Lower lobe of right lung (tissue), 2 donors: ENCODE measurements around the gene ZNF24. TPM values are rescaled to one million over a fixed set of nuclear protein-coding genes. Genes with fewer than 3 reads are reported as not detected.

Experiments
- ATAC-seq, 2 donors: fragments of 200-7000 bp; cut with Tn5 transposase; one replicate each; pipeline ENCODE4 v1.9.1; 2020 to 2022; ENCODE audit warnings: mild to moderate bottlenecking in 2 of 2, moderate library complexity in 2 of 2
- DNase-seq: peaks from one replicate; pipeline ENCODE4 v3.0.0-alpha.2; 2020
- H3K27ac ChIP-seq: fragments of 200-600 bp; one replicate; pipeline ENCODE4 v1.8.0; 2022
- H3K27me3 ChIP-seq: fragments of 200-600 bp; one replicate; pipeline ENCODE4 v1.8.0; 2022; ENCODE audit warnings: low read depth
- H3K36me3 ChIP-seq: fragments of 200-600 bp; one replicate; pipeline ENCODE4 v1.8.0; 2022; ENCODE audit warnings: mild to moderate bottlenecking
- H3K4me1 ChIP-seq: fragments of 200-600 bp; one replicate; pipeline ENCODE4 v1.8.0; 2022
- H3K4me3 ChIP-seq: fragments of 200-600 bp; one replicate; pipeline ENCODE4 v1.8.0; 2022; ENCODE audit warnings: mild to moderate bottlenecking
- H3K9me3 ChIP-seq: fragments of 200-600 bp; one replicate; pipeline ENCODE4 v1.8.0; 2022
- intact Hi-C: fragments of 100-400 bp; cut with DNase I; formaldehyde crosslinking; loops from one replicate; pipeline ENCODE4 v1.11.0; 2022
- total RNA-seq: library from RNA; stranded (reverse); fragmentation: NEBNext Ultra II Directional; extraction: Animal tissue kit (Norgen Biotek cat#: 25700); gene quantifications from one replicate; pipeline ENCODE4 v1.2.1, GENCODE V29; 2021
- TF ChIP-seq, protein P1 (sequence below): fragments of 200-600 bp; IDR thresholded peaks from one replicate; pipeline ENCODE4 v1.8.0; 2022; ENCODE audit warnings: antibody characterized with exemption, mild to moderate bottlenecking
- donor health status: DM: no; HTN: yes; CAD: no; lungs with severe emphysema.

The ZNF24 gene
- total RNA-seq, 1 donor from 2014 or later, result 51.8 TPM

DNA sequence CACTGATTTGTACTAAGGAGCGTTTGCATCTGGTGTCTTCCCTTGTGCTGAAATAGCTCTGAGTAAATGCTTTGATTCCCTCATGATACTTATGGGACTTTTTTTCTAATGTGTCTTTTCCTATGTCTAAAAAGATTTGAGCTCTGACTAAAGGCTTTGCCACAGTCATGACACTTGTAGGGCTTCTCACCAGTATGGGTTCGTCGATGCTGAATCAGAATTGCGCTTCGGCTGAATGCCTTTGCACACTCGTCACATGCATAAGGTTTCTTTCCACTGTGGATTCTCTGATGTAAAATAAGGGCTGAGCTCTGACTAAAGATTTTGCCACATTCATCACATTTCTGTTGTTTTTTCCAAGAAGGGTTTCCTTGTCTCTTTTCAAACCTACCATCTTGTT is 24.9 kb upstream of the ZNF24 start:
- H3K27ac ChIP-seq, result no peak overlapping the region
- ATAC-seq (no peak), DNase-seq (no peak)
- H3K4me3 ChIP-seq, result no peak overlapping the region
- H3K36me3 ChIP-seq, result peaks cover 8% of the 10 kb centered on the region
- TF ChIP-seq, protein P1, sequence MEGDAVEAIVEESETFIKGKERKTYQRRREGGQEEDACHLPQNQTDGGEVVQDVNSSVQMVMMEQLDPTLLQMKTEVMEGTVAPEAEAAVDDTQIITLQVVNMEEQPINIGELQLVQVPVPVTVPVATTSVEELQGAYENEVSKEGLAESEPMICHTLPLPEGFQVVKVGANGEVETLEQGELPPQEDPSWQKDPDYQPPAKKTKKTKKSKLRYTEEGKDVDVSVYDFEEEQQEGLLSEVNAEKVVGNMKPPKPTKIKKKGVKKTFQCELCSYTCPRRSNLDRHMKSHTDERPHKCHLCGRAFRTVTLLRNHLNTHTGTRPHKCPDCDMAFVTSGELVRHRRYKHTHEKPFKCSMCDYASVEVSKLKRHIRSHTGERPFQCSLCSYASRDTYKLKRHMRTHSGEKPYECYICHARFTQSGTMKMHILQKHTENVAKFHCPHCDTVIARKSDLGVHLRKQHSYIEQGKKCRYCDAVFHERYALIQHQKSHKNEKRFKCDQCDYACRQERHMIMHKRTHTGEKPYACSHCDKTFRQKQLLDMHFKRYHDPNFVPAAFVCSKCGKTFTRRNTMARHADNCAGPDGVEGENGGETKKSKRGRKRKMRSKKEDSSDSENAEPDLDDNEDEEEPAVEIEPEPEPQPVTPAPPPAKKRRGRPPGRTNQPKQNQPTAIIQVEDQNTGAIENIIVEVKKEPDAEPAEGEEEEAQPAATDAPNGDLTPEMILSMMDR, result no peak
- no peaks in the 10 kb centered on the region for H3K27me3 ChIP-seq
- H3K9me3 ChIP-seq, result no peaks in the 10 kb centered on the region
- H3K4me1 ChIP-seq, result no peaks in the 10 kb centered on the region
- intact Hi-C loops, result no loop called here

DNA sequence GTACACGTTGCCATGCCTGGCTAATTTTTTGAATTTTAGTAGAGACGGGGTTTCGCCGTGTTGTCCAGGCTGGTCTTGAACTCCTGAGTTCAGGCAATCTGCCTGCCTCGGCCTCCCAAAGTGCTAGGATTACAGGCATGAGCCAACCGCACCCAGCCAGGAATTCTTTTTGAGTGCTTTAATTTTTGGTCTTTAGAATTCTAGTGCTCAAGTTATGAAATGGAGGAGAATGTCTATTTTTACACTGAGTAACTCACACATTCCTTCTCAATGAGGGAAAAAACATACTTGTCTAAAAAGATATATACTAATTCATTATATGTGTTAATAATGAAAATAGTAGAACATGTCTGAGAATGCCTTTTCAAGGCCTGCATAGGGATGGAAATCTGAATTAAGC is 24.4 kb upstream of the ZNF24 start:
- H3K27ac ChIP-seq, result no peak overlapping the region
- intact Hi-C loops, result no loop called here

DNA sequence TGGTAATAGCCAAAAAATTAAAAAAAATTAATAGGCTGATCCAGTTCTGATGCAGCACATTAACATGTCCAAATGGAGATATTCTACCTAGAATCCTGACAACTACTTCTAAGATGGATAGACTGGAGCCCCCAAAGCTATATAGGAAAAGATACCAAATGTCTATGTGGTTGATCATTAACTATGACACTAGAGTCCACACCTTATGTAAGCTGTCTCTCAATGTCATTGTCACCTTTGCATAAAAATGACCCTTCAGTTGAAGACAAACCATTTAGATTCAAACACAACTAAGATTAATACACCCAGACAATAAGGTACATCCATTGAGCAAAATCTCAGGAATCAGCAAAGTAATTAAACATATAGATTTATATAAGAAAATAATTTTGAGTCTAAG is 18.3 kb upstream of the ZNF24 start:
- no peak overlapping the region for H3K4me3 ChIP-seq
- no peaks in the 10 kb centered on the region for H3K9me3 ChIP-seq
- no peaks in the 10 kb centered on the region for H3K27me3 ChIP-seq
- no peak overlapping the region for H3K27ac ChIP-seq
- H3K4me1 ChIP-seq, result no peaks in the 10 kb centered on the region
- TF ChIP-seq, protein P1, result no peak
- ATAC-seq, result no peak
- intact Hi-C loops, result no loop called here
- DNase-seq, result no peak
- H3K36me3 ChIP-seq, result no peaks in the 10 kb centered on the region

More for the DNA sequence above, 24.4 kb upstream of the ZNF24 start:
- H3K9me3 ChIP-seq, result no peaks in the 10 kb centered on the region
- DNase-seq (no peak), ATAC-seq (no peak)
- H3K36me3 ChIP-seq, result peaks cover 8% of the 10 kb centered on the region
- H3K4me3 ChIP-seq, result no peak overlapping the region
- H3K4me1 ChIP-seq, result no peaks in the 10 kb centered on the region
- TF ChIP-seq, protein P1, result no peak
- H3K27me3 ChIP-seq, result no peaks in the 10 kb centered on the region

DNA sequence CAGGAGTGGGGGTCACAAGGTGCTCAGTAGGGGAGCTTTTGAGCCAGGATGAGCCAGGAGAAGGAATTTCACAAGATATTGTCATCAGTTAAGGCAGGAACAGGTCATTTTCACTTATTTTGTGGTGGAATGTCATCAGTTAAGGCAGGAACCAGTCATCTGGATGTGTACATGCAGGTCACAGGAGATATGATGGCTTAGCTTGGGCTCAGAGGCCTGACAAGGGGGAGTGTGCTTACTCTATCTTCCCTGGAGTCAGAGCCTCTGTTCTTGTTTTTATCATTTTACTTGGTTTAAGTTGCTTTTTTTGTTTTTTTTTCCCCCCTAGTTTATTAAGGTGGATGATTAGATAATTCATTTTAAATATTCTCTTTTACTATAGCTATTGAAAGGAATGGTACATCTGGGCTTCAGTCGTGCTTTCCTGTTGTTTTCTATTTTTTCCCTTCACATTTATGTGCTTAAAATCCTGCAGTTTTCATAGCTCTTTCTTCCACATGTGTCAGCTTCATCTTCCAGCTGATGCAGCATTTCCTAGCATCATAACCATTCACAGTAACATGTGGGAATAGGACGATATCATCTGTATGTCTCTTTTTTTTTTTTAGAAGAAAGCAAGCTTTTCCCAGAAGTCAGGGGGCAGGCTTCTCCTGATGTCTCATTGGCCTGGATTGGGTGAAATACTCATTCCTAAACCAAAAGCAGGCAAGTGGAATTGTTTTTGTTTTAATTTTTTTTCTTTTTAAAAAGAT is 17.5 kb upstream of the ZNF24 start:
- H3K27ac ChIP-seq, result no peak overlapping the region
- no peak for ATAC-seq
- H3K9me3 ChIP-seq, result no peaks in the 10 kb centered on the region
- H3K4me3 ChIP-seq, result no peak overlapping the region
- H3K27me3 ChIP-seq, result no peaks in the 10 kb centered on the region
- intact Hi-C loops, result no loop called here
- no peaks in the 10 kb centered on the region for H3K4me1 ChIP-seq
- TF ChIP-seq, protein P1, result no peak
- DNase-seq, result no peak
- H3K36me3 ChIP-seq, result no peaks in the 10 kb centered on the region

DNA sequence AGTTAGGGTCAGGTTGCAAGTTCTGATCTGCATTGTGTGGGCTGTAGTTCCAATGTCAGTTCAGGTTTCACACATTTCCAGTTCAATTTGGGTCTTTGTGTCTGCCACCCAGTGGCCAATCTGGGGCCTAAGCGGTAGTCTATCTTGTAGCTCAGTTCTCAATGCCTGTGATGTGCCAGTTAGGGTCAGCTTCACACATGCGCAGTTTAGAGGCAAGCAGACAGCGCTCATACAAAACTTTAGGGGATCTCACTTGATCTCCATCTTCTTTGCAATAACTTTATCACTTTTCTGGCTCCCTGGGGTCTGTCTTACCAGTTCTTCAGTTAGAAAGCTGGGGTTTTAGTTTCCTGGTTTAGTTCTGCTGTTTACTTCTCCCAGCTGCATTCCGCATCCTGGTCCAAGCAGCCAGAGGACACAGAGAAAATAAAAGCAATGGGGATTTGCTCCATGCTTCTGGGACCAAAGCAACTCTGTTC is 11.0 kb upstream of the ZNF24 start:
- Histone ChIP-seq H3K4me1 (no peaks in the 10 kb centered on the region), H3K4me3 (no peak overlapping the region), H3K9me3 (peaks cover 11% of the 10 kb centered on the region), H3K27ac (no peak overlapping the region), H3K36me3 (no peaks in the 10 kb centered on the region), H3K27me3 (no peaks in the 10 kb centered on the region)
- TF ChIP-seq, protein P1, result peak; percentile 76
- ATAC-seq (peak; percentile 93 to 98), DNase-seq (peak; percentile 67)
- intact Hi-C loops, result no loop called here
